KMS-11 (cell line): ENCODE results near the gene GPR141.

Source experiments
- H2AFZ ChIP-seq: fragments of 200-600 bp; sonication (generic); 2 replicates; pipeline ENCODE4 v1.6.1; 2016; ENCODE audit warnings: antibody characterized with exemption, mixed run types, low read depth
- H3K27ac ChIP-seq: fragments of 200-600 bp; sonication (generic); 2 replicates; pipeline ENCODE4 v1.6.1; 2016; ENCODE audit warnings: mild to moderate bottlenecking, mixed run types
- H3K27me3 ChIP-seq: fragments of 200-600 bp; sonication (generic); 2 replicates; pipeline ENCODE4 v1.6.1; 2017; ENCODE audit warnings: mild to moderate bottlenecking, low read depth, mixed run types, moderate library complexity; ENCODE audit not compliant: insufficient read depth
- H3K36me3 ChIP-seq: fragments of 200-600 bp; sonication (generic); 2 replicates; pipeline ENCODE4 v1.6.1; 2017; ENCODE audit warnings: mild to moderate bottlenecking, mixed run types; ENCODE audit not compliant: insufficient read depth
- H3K4me1 ChIP-seq: fragments of 200-600 bp; sonication (generic); 2 replicates; pipeline ENCODE4 v1.6.1; 2016; ENCODE audit warnings: mild to moderate bottlenecking, low read depth, mixed run types; ENCODE audit not compliant: poor library complexity, severe bottlenecking
- H3K4me2 ChIP-seq: fragments of 200-600 bp; sonication (generic); 2 replicates; pipeline ENCODE4 v1.7.0; 2016; ENCODE audit warnings: mild to moderate bottlenecking, mixed run types
- H3K4me3 ChIP-seq: fragments of 200-600 bp; sonication (generic); IDR thresholded peaks from 2 replicates; pipeline ENCODE4 v1.6.1; 2017; ENCODE audit warnings: low read depth, low read length, mixed read lengths; ENCODE audit not compliant: insufficient read depth
- H3K79me2 ChIP-seq: fragments of 200-600 bp; sonication (generic); 2 replicates; pipeline ENCODE4 v1.6.1; 2016; ENCODE audit warnings: low read depth, mixed run types; ENCODE audit not compliant: insufficient read depth
- H3K9ac ChIP-seq: fragments of 200-600 bp; sonication (generic); 2 replicates; pipeline ENCODE4 v1.6.1; 2016; ENCODE audit warnings: mild to moderate bottlenecking, mixed run types
- H4K20me1 ChIP-seq: fragments of 200-600 bp; sonication (generic); 2 replicates; pipeline ENCODE4 v1.6.1; 2016; ENCODE audit warnings: mild to moderate bottlenecking, mixed run types; ENCODE audit not compliant: insufficient read depth
- CTCF ChIP-seq: fragments of 200-600 bp; sonication (generic); conservative IDR thresholded peaks from 2 replicates; pipeline ENCODE4 v1.6.1; 2017; ENCODE audit warnings: low read depth, mild to moderate bottlenecking, antibody characterized with exemption, low read length, moderate library complexity, mixed read lengths

GPR141 gene

DNA sequence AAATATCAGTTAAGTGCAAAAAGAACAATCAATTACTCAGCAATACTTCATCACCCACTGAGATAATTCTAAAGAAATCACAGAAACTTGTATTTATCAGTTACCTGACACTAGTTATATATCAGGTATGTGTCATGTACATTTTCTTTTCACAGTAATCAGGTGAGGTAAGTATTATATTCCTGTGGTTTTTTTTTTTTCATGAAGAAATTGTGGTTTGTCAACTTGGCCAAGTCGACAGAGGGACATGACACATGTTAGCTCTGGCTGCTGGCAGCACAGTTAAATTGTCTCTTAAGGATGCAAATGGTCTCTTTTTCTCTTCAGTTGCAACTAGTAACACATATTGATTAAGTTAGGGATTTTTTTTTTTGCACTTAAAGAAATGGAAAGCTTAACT lies 13.7 kb upstream of the GPR141 start:
- no peak for TF ChIP-seq CTCF

DNA sequence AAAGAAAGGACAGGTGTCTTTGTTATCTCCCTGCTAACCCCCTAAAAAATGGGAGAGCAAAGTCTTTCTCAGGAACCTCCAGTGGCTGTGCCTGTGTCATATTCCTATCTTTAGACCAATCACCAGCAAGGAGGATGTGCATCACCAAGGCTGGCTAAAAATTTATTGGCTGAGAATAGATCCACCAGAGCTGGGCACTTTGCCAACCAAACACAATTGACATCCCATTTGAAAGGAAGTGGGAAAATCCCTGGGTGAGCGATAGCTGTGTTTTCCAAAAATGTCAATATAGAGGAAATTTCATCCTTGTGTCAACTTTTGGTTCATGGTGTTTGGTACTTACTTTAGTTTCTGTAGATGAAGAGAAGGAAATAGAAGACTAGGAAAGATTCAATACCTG lies 13.1 kb upstream of the GPR141 start:
- H3K4me2 ChIP-seq, result no peak overlapping the region
- no peaks in the 10 kb centered on the region for H3K36me3 ChIP-seq
- no peak overlapping the region for H2AFZ ChIP-seq
- peaks cover 10% of the 10 kb centered on the region for H3K4me1 ChIP-seq
- TF ChIP-seq CTCF, result no peak
- no peaks in the 10 kb centered on the region for H3K27me3 ChIP-seq
- no peaks in the 10 kb centered on the region for H3K79me2 ChIP-seq
- H3K9ac ChIP-seq, result no peak overlapping the region
- no peak overlapping the region for H3K27ac ChIP-seq
- no peaks in the 10 kb centered on the region for H4K20me1 ChIP-seq
- H3K4me3 ChIP-seq, result no peak overlapping the region

More for the DNA sequence above, 13.7 kb upstream of the GPR141 start:
- no peak overlapping the region for H3K4me2 ChIP-seq
- no peak overlapping the region for H3K9ac ChIP-seq
- no peaks in the 10 kb centered on the region for H3K27me3 ChIP-seq
- peaks cover 10% of the 10 kb centered on the region for H3K4me1 ChIP-seq
- no peaks in the 10 kb centered on the region for H3K36me3 ChIP-seq
- no peaks in the 10 kb centered on the region for H4K20me1 ChIP-seq
- H3K4me3 ChIP-seq, result no peak overlapping the region
- no peak overlapping the region for H2AFZ ChIP-seq
- H3K27ac ChIP-seq, result no peak overlapping the region
- no peaks in the 10 kb centered on the region for H3K79me2 ChIP-seq

- H3K79me2 ChIP-seq, result no peaks in the 10 kb centered on the region
- H4K20me1 ChIP-seq, result no peaks in the 10 kb centered on the region
- no peak overlapping the region for H3K9ac ChIP-seq
- no peak overlapping the region for H3K4me2 ChIP-seq
- no peak overlapping the region for H3K4me3 ChIP-seq
- no peaks in the 10 kb centered on the region for H3K27me3 ChIP-seq
- H3K27ac ChIP-seq, result no peak overlapping the region
- peaks cover 10% of the 10 kb centered on the region for H3K4me1 ChIP-seq
- no peak overlapping the region for H2AFZ ChIP-seq
- no peaks in the 10 kb centered on the region for H3K36me3 ChIP-seq
- no peak for TF ChIP-seq CTCF
Measured at GRCh38 chr7:37671876-37672275, 11.7 kb upstream of the GPR141 start.

GRCh38 chr7:37672926-37673325 lies 10.6 kb upstream of the GPR141 start:
- no peaks in the 10 kb centered on the region for H3K27me3 ChIP-seq
- no peaks in the 10 kb centered on the region for H4K20me1 ChIP-seq
- H3K27ac ChIP-seq, result no peak overlapping the region
- no peak overlapping the region for H2AFZ ChIP-seq
- no peaks in the 10 kb centered on the region for H3K79me2 ChIP-seq
- H3K9ac ChIP-seq, result no peak overlapping the region
- H3K4me1 ChIP-seq, result peaks cover 10% of the 10 kb centered on the region
- no peaks in the 10 kb centered on the region for H3K36me3 ChIP-seq
- no peak overlapping the region for H3K4me2 ChIP-seq
- H3K4me3 ChIP-seq, result no peak overlapping the region
- no peak for TF ChIP-seq CTCF
